ENCODE data around the gene PTPRE. TPM values are rescaled to one million over a fixed set of nuclear protein-coding genes. Genes with fewer than 3 reads are reported as not detected.

Gene PTPRE
- total RNA-seq, 1 donor from 2014 or later: 2.6 TPM

- no peaks in the 10 kb centered on the region for H3K9me3 Mint-ChIP-seq
- peak overlapping the region; percentile 88 for H3K4me3 Mint-ChIP-seq
- H3K27me3 Mint-ChIP-seq (ENCODE audit: low read depth): no peaks in the 10 kb centered on the region
- H3K36me3 Mint-ChIP-seq: peaks cover 6% of the 10 kb centered on the region
- peaks cover 27% of the 10 kb centered on the region for H3K4me1 Mint-ChIP-seq
- H3K27ac Mint-ChIP-seq: no peak overlapping the region
- TF ChIP-seq CTCF (IDR thresholded peaks at IDR 0.05; ENCODE audit: unreplicated experiment): no peak
- no peak for DNase-seq (ENCODE audit: low spot score in 2 of 2, unreplicated experiment in 2 of 2)
Observed at GRCh38 chr10:128124813-128125403, 218.0 kb downstream of the PTPRE start.

GRCh38 chr10:128125416-128125943, 218.6 kb downstream of the PTPRE start:
- TF ChIP-seq CTCF (IDR thresholded peaks at IDR 0.05; ENCODE audit: unreplicated experiment): no peak
- no peak for DNase-seq (ENCODE audit: low spot score in 2 of 2, unreplicated experiment in 2 of 2)
- H3K27ac Mint-ChIP-seq: no peak overlapping the region
- peak overlapping the region; percentile 88 for H3K4me3 Mint-ChIP-seq
- no peaks in the 10 kb centered on the region for H3K27me3 Mint-ChIP-seq (ENCODE audit: low read depth)
- peaks cover 27% of the 10 kb centered on the region for H3K4me1 Mint-ChIP-seq
- peaks cover 6% of the 10 kb centered on the region for H3K36me3 Mint-ChIP-seq
- no peaks in the 10 kb centered on the region for H3K9me3 Mint-ChIP-seq

- peaks cover 6% of the 10 kb centered on the region for H3K36me3 Mint-ChIP-seq
- peak within 1 kb of the TSS; percentile 88 for H3K4me3 Mint-ChIP-seq
- TF ChIP-seq CTCF (IDR thresholded peaks at IDR 0.05; ENCODE audit: unreplicated experiment): no peak
- no peak within 1 kb of the TSS for H3K27ac Mint-ChIP-seq
- peaks cover 27% of the 10 kb centered on the region for H3K4me1 Mint-ChIP-seq
- peak; percentile 77 to 82 for DNase-seq (ENCODE audit: low spot score in 2 of 2, unreplicated experiment in 2 of 2)
- no peaks in the 10 kb centered on the region for H3K27me3 Mint-ChIP-seq (ENCODE audit: low read depth)
- no peaks in the 10 kb centered on the region for H3K9me3 Mint-ChIP-seq
Observed at GRCh38 chr10:128125944-128126764, 219.3 kb downstream of the PTPRE start, which contains the start of gene MKI67. Gene MKI67 (minus strand): TSS chr10:128126423. CDS start chr10:128125667, 756 bp downstream.

- no peak for TF ChIP-seq CTCF (IDR thresholded peaks at IDR 0.05; ENCODE audit: unreplicated experiment)
- Mint-ChIP-seq H3K27ac (no peak overlapping the region), H3K27me3 (ENCODE audit: low read depth) (no peaks in the 10 kb centered on the region), H3K4me3 (no peak overlapping the region), H3K9me3 (no peaks in the 10 kb centered on the region), H3K36me3 (no peaks in the 10 kb centered on the region), H3K4me1 (peaks cover 22% of the 10 kb centered on the region)
- DNase-seq (ENCODE audit: low spot score in 2 of 2, unreplicated experiment in 2 of 2): no peak
Observed at GRCh38 chr10:128128582-128128981, 221.7 kb downstream of the PTPRE start.

- no peak for DNase-seq (ENCODE audit: low spot score in 2 of 2, unreplicated experiment in 2 of 2)
- Mint-ChIP-seq H3K4me1 (peaks cover 9% of the 10 kb centered on the region), H3K36me3 (no peaks in the 10 kb centered on the region), H3K27ac (no peak overlapping the region), H3K4me3 (no peak overlapping the region), H3K9me3 (no peaks in the 10 kb centered on the region), H3K27me3 (ENCODE audit: low read depth) (peaks cover 2% of the 10 kb centered on the region)
- TF ChIP-seq CTCF (IDR thresholded peaks at IDR 0.05; ENCODE audit: unreplicated experiment): no peak
Observed at GRCh38 chr10:128130051-128130450, 223.1 kb downstream of the PTPRE start.

Other genes with a start within 250 kb of the PTPRE start
- not detected in 3 replicates for gene FOXI2, start 169.9 kb upstream of the PTPRE start, total RNA-seq
- gene CLRN3, start 14.2 kb upstream of the PTPRE start, total RNA-seq: not detected in 3 replicates
- gene MKI67, start 219.3 kb downstream of the PTPRE start, total RNA-seq: 42.8 to 50.9 TPM (median 44.0 TPM) in 3 replicates

Data from mesothelial cell of epicardium (in vitro differentiated cells).